ENCODE data around the gene YKT6. TPM values are rescaled to one million over a fixed set of nuclear protein-coding genes. Genes with fewer than 3 reads are reported as not detected.

Gene YKT6
- total RNA-seq, 1 donor from 2014 or later: 52.9 TPM

Other genes with a start within 250 kb of the YKT6 start
- not detected for gene SPDYE1, start 203.1 kb upstream of the YKT6 start, total RNA-seq
- gene DBNL, start 156.3 kb upstream of the YKT6 start, total RNA-seq: 36.6 TPM
- gene PGAM2, start 135.4 kb upstream of the YKT6 start, total RNA-seq: 1.7 TPM
- gene POLM, start 118.4 kb upstream of the YKT6 start, total RNA-seq: 5.4 TPM
- 7.9 TPM for gene AEBP1, start 96.6 kb upstream of the YKT6 start, total RNA-seq
- 36.6 TPM for gene POLD2, start 77.4 kb upstream of the YKT6 start, total RNA-seq
- gene MYL7, start 59.6 kb upstream of the YKT6 start, total RNA-seq: 0.25 TPM
- gene GCK, start 11.5 kb upstream of the YKT6 start, total RNA-seq: 3.9 TPM
- 76.7 TPM for gene CAMK2B, start 124.6 kb downstream of the YKT6 start, total RNA-seq

Data from temporal lobe (tissue), 1 donor.